WI38 (cell line): ENCODE results near the gene CHIC2.
"Not testable (repeated sequence)": the region's sequence is repeated elsewhere in the genome, so short reads cannot be mapped to it uniquely, and the experiment has no call there.

ENCODE experiments used
- H3K4me3 ChIP-seq: 2 replicates; pipeline ENCODE4 v1.5.1; 2011; ENCODE audit warnings: low read depth, mild to moderate bottlenecking, control low read depth, low read length
- TF ChIP-seq, protein P1 (sequence below): IDR thresholded peaks from 2 replicates; pipeline ENCODE4 v1.5.1; 2012; ENCODE audit warnings: low read depth, mild to moderate bottlenecking, control low read depth, low read length

CHIC2 gene

DNA sequence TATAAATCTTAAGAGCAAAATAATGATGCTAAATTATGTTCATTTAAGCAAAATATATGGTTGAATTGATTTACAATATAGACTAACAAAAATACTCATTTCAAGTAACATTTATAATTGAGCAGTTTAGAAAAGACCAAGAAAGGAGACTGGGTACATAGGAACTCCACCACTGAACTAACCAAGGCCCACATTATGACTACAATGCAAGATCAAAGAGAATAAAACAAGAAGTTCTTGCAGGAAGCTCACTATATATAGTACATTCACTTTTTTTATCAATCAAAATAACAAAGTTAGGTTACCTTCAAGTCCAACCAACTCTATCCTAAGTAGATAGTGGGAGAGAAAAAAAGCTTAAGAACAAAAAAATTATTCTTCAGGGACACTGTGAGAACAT is 8.0 kb downstream of the CHIC2 start:
- TF ChIP-seq, protein P1, sequence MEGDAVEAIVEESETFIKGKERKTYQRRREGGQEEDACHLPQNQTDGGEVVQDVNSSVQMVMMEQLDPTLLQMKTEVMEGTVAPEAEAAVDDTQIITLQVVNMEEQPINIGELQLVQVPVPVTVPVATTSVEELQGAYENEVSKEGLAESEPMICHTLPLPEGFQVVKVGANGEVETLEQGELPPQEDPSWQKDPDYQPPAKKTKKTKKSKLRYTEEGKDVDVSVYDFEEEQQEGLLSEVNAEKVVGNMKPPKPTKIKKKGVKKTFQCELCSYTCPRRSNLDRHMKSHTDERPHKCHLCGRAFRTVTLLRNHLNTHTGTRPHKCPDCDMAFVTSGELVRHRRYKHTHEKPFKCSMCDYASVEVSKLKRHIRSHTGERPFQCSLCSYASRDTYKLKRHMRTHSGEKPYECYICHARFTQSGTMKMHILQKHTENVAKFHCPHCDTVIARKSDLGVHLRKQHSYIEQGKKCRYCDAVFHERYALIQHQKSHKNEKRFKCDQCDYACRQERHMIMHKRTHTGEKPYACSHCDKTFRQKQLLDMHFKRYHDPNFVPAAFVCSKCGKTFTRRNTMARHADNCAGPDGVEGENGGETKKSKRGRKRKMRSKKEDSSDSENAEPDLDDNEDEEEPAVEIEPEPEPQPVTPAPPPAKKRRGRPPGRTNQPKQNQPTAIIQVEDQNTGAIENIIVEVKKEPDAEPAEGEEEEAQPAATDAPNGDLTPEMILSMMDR, result no peak
- no peak overlapping the region for H3K4me3 ChIP-seq

DNA sequence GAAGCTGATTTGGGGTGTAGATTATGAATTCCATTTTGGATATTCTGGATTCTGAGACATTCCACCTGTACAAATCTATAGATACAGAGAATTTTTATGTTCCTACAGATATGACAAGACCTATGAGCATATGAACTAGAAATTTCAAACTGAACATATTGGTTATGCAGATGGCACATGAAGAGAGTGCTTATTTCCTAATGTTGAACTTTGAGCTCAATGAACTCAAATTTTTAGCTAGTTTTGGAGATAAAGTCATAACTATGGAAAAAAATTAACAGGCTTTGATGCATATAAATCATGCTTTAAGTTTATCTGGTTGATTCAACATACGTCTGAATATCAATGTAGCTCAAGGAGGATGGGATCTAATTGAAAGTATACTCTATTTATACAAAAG is 8.9 kb downstream of the CHIC2 start:
- H3K4me3 ChIP-seq, result no peak overlapping the region
- TF ChIP-seq, protein P1, result no peak

DNA sequence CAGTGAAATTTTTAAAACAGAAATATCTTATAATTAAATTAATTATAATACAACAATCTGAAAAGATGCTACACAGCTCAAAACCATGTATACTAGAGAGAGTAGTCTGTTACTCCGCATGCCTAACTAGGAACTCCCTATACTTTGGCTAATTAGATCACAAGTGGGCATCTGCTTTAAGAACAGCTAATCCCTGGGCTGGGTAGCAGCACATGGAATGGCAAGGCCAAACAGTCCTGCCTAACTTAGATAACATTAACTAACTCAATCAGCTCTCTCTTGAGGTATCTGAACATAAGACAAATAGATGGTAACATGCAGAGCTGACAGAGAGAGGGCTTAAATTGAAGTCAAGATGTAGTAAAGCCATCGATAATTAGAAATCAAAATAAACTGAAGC is 9.9 kb downstream of the CHIC2 start:
- TF ChIP-seq, protein P1, result no peak
- no peak overlapping the region for H3K4me3 ChIP-seq

DNA sequence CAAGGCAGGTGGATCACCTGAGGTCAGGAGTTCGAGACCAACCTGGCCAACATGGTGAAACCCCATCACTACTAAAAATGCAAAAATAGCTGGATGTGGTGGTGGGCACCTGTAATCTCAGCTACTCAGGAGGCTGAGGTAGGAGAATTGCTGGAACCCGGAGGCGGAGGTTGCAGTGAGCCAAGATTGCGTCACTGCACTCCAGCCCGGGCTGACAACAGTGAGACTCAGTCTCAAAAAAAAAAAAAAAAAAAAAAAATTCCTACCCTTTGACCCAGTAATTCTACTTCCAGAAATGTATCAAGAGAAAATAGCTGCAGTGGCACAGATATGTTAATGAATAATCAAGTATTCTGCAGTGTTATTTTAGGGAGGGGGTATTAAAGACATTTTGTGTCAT is 11.1 kb downstream of the CHIC2 start:
- H3K4me3 ChIP-seq, result not testable (repeated sequence)

DNA sequence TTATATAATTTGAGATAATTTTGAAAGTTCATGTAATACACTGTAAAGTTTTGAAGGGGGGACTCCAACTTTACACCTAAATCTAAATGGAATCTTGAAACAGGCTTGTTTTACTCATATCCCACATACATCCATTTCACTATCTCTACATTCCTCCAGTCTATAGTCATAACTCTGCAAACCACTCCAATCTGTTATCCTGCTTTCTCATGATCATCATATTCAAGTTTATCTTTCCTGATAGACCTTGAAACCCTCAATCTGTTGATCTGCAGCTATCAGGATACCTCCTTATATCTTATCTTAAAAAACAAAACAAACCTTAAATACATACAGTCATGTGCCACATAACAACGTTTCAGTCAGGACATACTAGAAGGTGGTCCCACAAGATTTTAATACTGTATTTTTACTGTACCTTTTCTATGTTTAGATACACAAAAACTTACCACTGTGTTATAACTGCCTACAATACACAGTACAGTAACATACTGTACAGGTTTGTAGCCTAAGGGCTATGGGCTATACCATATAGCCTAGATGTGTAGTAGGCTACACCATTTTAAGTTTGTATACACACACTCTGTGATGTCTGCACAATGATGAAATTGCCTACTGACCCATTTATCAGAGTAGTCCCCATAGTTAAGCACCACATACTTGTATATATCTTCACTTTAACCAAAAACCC is 14.0 kb downstream of the CHIC2 start:
- TF ChIP-seq, protein P1, result no peak
- H3K4me3 ChIP-seq, result no peak overlapping the region

DNA sequence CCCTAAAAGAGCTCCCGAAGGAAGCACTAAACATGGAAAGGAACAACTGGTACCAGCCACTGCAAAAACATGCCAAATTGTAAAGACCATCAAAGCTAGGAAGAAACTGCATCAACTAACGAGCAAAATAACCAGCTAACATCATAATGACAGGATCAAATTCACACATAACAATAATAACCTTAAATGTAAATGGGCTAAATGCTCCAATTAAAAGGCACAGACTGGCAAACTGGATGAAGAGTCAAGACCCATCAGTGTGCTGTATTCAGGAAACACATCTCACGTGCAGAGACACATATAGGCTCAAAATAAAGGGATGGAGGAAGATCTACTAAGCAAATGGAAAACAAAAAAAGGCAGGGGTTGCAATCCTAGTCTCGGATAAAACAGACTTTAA is 20.8 kb downstream of the CHIC2 start:
- H3K4me3 ChIP-seq, result not testable (repeated sequence)

DNA sequence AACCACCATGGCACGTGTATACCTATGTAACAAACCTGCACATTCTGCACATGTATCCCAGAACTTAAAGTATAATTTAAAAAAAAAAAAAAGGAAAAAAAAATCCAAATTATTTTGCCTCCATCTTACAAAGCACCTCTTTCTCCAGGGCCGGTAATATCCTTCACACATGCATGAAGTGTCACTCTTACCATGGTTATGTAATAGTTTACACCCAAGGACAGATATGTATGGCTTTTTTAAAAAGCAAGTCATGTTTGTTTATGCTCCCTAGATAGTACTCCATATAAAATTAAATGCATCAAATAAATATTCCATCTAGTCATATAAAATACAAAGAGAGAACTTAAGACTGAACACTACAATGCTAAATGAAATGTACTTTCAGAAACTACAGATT is 22.5 kb downstream of the CHIC2 start:
- H3K4me3 ChIP-seq, result no peak overlapping the region
- TF ChIP-seq, protein P1, result no peak

DNA sequence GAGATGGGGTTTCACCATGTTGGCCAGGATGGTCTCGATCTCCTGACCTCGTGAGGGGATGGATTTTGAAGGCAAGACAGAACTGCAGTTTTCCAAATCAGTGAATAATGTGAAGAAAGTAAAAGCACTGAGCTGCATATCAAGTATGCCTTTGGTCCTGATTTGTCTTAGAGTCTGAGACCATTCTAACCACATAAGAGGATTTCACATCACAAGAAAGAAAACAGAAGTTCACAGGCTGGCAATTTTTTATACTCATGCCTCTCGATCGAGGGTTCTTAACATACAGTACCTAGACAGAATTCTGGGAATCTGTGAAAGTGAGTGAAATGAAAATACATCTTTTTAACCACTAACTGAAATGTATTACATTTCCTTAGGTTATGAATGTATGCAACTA is 23.3 kb downstream of the CHIC2 start:
- TF ChIP-seq, protein P1, result no peak
- H3K4me3 ChIP-seq, result no peak overlapping the region

DNA sequence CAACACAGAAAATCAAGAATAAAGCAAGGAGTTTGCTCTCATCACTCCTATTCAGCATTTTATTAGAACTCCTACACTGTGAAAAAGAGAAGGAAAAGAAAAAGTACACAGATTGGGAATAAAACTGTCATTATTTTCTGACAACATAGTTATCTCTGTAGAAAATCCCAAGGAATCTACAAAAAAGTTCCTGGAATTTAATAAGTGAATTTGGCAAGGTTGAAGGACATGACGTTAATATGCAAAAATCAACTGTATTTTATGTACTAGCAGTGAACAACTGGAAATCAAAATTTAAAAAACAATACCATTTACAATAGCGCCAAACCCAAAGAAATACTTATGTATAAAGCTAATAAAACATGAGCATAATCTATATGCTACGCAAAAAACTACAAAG is 26.3 kb downstream of the CHIC2 start:
- TF ChIP-seq, protein P1, result no peak
- H3K4me3 ChIP-seq, result no peak overlapping the region
